ENCODE measurements around the gene KCNIP4.

Gene KCNIP4

GRCh38 chr4:21203416-21203815, 745.2 kb downstream of the KCNIP4 start:
- no peaks in the 10 kb centered on the region for H3K36me3 ChIP-seq (ENCODE audit: control insufficient read depth, insufficient read depth, low read length)
- no peak overlapping the region for H2AFZ ChIP-seq
- H3K27ac ChIP-seq, result no peak overlapping the region
- no peaks in the 10 kb centered on the region for H3K4me1 ChIP-seq
- H3K79me2 ChIP-seq, result no peaks in the 10 kb centered on the region
- no peaks in the 10 kb centered on the region for H3K9me3 ChIP-seq (ENCODE audit: control insufficient read depth, low read length)
- TF ChIP-seq CTCF (IDR thresholded peaks at IDR 0.05), result no peak
- H3K27me3 ChIP-seq (ENCODE audit: control insufficient read depth, insufficient read depth, low read length), result no peaks in the 10 kb centered on the region
- H3K9ac ChIP-seq, result no peak overlapping the region
- no peak overlapping the region for H3K4me2 ChIP-seq (ENCODE audit: low read length)
- no peak overlapping the region for H3K4me3 ChIP-seq (ENCODE audit: low read depth, low read length)

GRCh38 chr4:21202959-21203358, 745.6 kb downstream of the KCNIP4 start:
- H3K9ac ChIP-seq, result no peak overlapping the region
- no peak overlapping the region for H2AFZ ChIP-seq
- H3K27me3 ChIP-seq (ENCODE audit: control insufficient read depth, insufficient read depth, low read length), result no peaks in the 10 kb centered on the region
- H3K9me3 ChIP-seq (ENCODE audit: control insufficient read depth, low read length), result no peaks in the 10 kb centered on the region
- H3K4me2 ChIP-seq (ENCODE audit: low read length), result no peak overlapping the region
- TF ChIP-seq CTCF (IDR thresholded peaks at IDR 0.05), result no peak
- no peaks in the 10 kb centered on the region for H3K79me2 ChIP-seq
- H3K4me1 ChIP-seq, result no peaks in the 10 kb centered on the region
- no peaks in the 10 kb centered on the region for H3K36me3 ChIP-seq (ENCODE audit: control insufficient read depth, insufficient read depth, low read length)
- no peak overlapping the region for H3K27ac ChIP-seq
- H3K4me3 ChIP-seq (ENCODE audit: low read depth, low read length), result no peak overlapping the region

GRCh38 chr4:21198683-21199082, 749.9 kb downstream of the KCNIP4 start:
- Histone ChIP-seq H3K9me3 (ENCODE audit: control insufficient read depth, low read length) (no peaks in the 10 kb centered on the region), H3K36me3 (ENCODE audit: control insufficient read depth, insufficient read depth, low read length) (no peaks in the 10 kb centered on the region), H3K27ac (no peak overlapping the region), H3K9ac (no peak overlapping the region), H2AFZ (no peak overlapping the region), H3K4me2 (ENCODE audit: low read length) (no peak overlapping the region), H3K27me3 (ENCODE audit: control insufficient read depth, insufficient read depth, low read length) (no peaks in the 10 kb centered on the region), H3K4me1 (no peaks in the 10 kb centered on the region), H3K4me3 (ENCODE audit: low read depth, low read length) (no peak overlapping the region), H3K79me2 (no peaks in the 10 kb centered on the region)
- TF ChIP-seq CTCF (IDR thresholded peaks at IDR 0.05), result no peak

GRCh38 chr4:21195682-21196081, 752.9 kb downstream of the KCNIP4 start:
- H3K27ac ChIP-seq, result no peak overlapping the region
- H3K36me3 ChIP-seq (ENCODE audit: control insufficient read depth, insufficient read depth, low read length), result no peaks in the 10 kb centered on the region
- H3K4me1 ChIP-seq, result no peaks in the 10 kb centered on the region
- no peaks in the 10 kb centered on the region for H3K27me3 ChIP-seq (ENCODE audit: control insufficient read depth, insufficient read depth, low read length)
- no peaks in the 10 kb centered on the region for H3K79me2 ChIP-seq
- H3K9ac ChIP-seq, result no peak overlapping the region
- no peak overlapping the region for H3K4me2 ChIP-seq (ENCODE audit: low read length)
- no peak overlapping the region for H2AFZ ChIP-seq
- H3K4me3 ChIP-seq (ENCODE audit: low read depth, low read length), result no peak overlapping the region
- no peaks in the 10 kb centered on the region for H3K9me3 ChIP-seq (ENCODE audit: control insufficient read depth, low read length)
- no peak for TF ChIP-seq CTCF (IDR thresholded peaks at IDR 0.05)

GRCh38 chr4:21192367-21192766, 756.2 kb downstream of the KCNIP4 start:
- Histone ChIP-seq H3K9me3 (ENCODE audit: control insufficient read depth, low read length) (no peaks in the 10 kb centered on the region), H3K27ac (no peak overlapping the region), H3K4me3 (ENCODE audit: low read depth, low read length) (no peak overlapping the region), H3K79me2 (no peaks in the 10 kb centered on the region), H3K27me3 (ENCODE audit: control insufficient read depth, insufficient read depth, low read length) (no peaks in the 10 kb centered on the region), H3K4me1 (no peaks in the 10 kb centered on the region), H3K9ac (no peak overlapping the region), H2AFZ (no peak overlapping the region), H3K4me2 (ENCODE audit: low read length) (no peak overlapping the region), H3K36me3 (ENCODE audit: control insufficient read depth, insufficient read depth, low read length) (no peaks in the 10 kb centered on the region)
- no peak for TF ChIP-seq CTCF (IDR thresholded peaks at IDR 0.05)

All from parathyroid adenoma (tissue), 2 donors.